Right lobe of liver (tissue), 6 donors: ENCODE measurements around the gene HTT-AS. TPM values are rescaled to one million over a fixed set of nuclear protein-coding genes. Genes with fewer than 3 reads are reported as not detected.
"Not testable (repeated sequence)": the region's sequence is repeated elsewhere in the genome, so short reads cannot be mapped to it uniquely, and the experiment has no call there.

Source experiments
- ATAC-seq, 4 donors: fragments of 200-7000 bp; cut with Tn5 transposase; one replicate each; pipeline ENCODE4 v1.9.1; 2020; ENCODE audit warnings: mild to moderate bottlenecking in 4 of 4, moderate library complexity in 4 of 4
- DNase-seq, 3 donors: peaks; one replicate each; pipeline ENCODE4 v3.0.0-alpha.2; 2020
- H3K27ac ChIP-seq, 3 donors: fragments of 200-600 bp; one replicate each; pipeline ENCODE4 v1.8.0; 2022
- H3K27me3 ChIP-seq, 2 donors: fragments of 200-600 bp; one replicate each; pipeline ENCODE4 v1.8.0; 2022
- H3K36me3 ChIP-seq, 4 donors: fragments of 200-600 bp; sonication (generic) in 1 of 4; one replicate each; pipeline versions ENCODE4 v1.5.1 to v1.8.0; 2017 to 2022; ENCODE audit warnings: control low read depth in 1 of 4
- H3K4me1 ChIP-seq, 4 donors: fragments of 200-600 bp; sonication (generic) in 1 of 4; one replicate each; pipeline versions ENCODE4 v1.5.1 to v1.8.0; 2017 to 2022; ENCODE audit warnings: control low read depth in 1 of 4
- H3K4me3 ChIP-seq, 3 donors: fragments of 200-600 bp; one replicate each; pipeline ENCODE4 v1.8.0; 2022
- H3K9me3 ChIP-seq, 4 donors: fragments of 200-600 bp; sonication (generic) in 1 of 4; one replicate each; pipeline versions ENCODE4 v1.5.1 to v1.8.0; 2017 to 2022; ENCODE audit warnings: control low read depth in 1 of 4
- CTCF ChIP-seq, 4 donors: fragments of 200-600 bp in 3 of 4; fragments of 450-650 bp in 1 of 4; IDR thresholded peaks; one replicate each; pipeline versions ENCODE4 v1.5.1 to v1.8.0; 2016 to 2022; ENCODE audit warnings: antibody characterized with exemption in 4 of 4, mild to moderate bottlenecking in 2 of 4
- POLR2A ChIP-seq: fragments of 450-650 bp; IDR thresholded peaks from one replicate; pipeline ENCODE4 v1.6.1; 2017; ENCODE audit warnings: antibody characterized with exemption, mild to moderate bottlenecking
- WGBS: methylation state at CpG from one replicate; pipeline ENCODE4 v1.1.6; 2018; ENCODE audit warnings: low coverage, low lambda C conversion rate; ENCODE audit not compliant: insufficient coverage; ENCODE audit errors: missing lambda C conversion rate; 5-methylcytosine and 5-hydroxymethylcytosine counted together
- intact Hi-C, 2 donors: fragments of 100-400 bp; cut with DNase I; formaldehyde crosslinking; loops; one replicate each; pipeline versions ENCODE4 v1.11.2 to v1.14.1; 2022
- total RNA-seq, 6 experiments: library from RNA; depleted of rRNA in 2 of 6; stranded (reverse); fragments of >200 nt in 2 of 6; fragmentation: NEBNext Ultra II Directional in 3 of 6; extraction: Animal tissue kit (Norgen Biotek cat#: 25700) in 3 of 6; gene quantifications; one replicate each; pipeline versions ENCODE4 v1.1.0 to v1.2.4, GENCODE V29; 2016 to 2023
- donor health status: DM: no; HTN: yes; CAD: no.
- donor health status: DM: no; HTN: no; CAD: no.
- donor health status: DM: no; HTN: no; CAD: no.
- donor health status: DM: no; HTN: yes; CAD: no.
- donor health status: DM: no; HTN: yes; CAD: no.

HTT-AS gene
- total RNA-seq, 6 experiments from 2014 or later: not detected

GRCh38 chr4:3060946-3061345 is 13.4 kb downstream of the HTT-AS start:
- no peak overlapping the region for H3K27ac ChIP-seq
- H3K27me3 ChIP-seq: no peaks in the 10 kb centered on the region
- no peaks in the 10 kb centered on the region for H3K36me3 ChIP-seq
- H3K4me1 ChIP-seq: no peaks in the 10 kb centered on the region
- WGBS: 83% methylated on average over 6 of the region's 6 CpGs
- no peak for DNase-seq
- no peaks in the 10 kb centered on the region for H3K9me3 ChIP-seq
- TF ChIP-seq POLR2A (no peak), CTCF (IDR thresholded peaks at IDR 0.05) (no peak)
- intact Hi-C loops: no loop called here
- no peak overlapping the region for H3K4me3 ChIP-seq
- no peak for ATAC-seq

GRCh38 chr4:3059943-3060342 is 14.4 kb downstream of the HTT-AS start:
- WGBS: 81% methylated on average over 5 of the region's 6 CpGs
- no peaks in the 10 kb centered on the region for H3K9me3 ChIP-seq
- H3K36me3 ChIP-seq: no peaks in the 10 kb centered on the region
- H3K27me3 ChIP-seq: no peaks in the 10 kb centered on the region
- H3K4me1 ChIP-seq: no peaks in the 10 kb centered on the region
- DNase-seq (no peak), ATAC-seq (no peak)
- intact Hi-C loops: no loop called here
- no peak overlapping the region for H3K4me3 ChIP-seq
- TF ChIP-seq POLR2A (no peak), CTCF (IDR thresholded peaks at IDR 0.05) (no peak)
- H3K27ac ChIP-seq: no peak overlapping the region

GRCh38 chr4:3054169-3054759 is 20.1 kb downstream of the HTT-AS start:
- DNase-seq (no peak), ATAC-seq (no peak)
- no peaks in the 10 kb centered on the region for H3K4me1 ChIP-seq
- no peak overlapping the region for H3K4me3 ChIP-seq
- TF ChIP-seq POLR2A: no peak
- TF ChIP-seq CTCF (IDR thresholded peaks at IDR 0.05): no peak
- no peaks in the 10 kb centered on the region for H3K27me3 ChIP-seq
- H3K36me3 ChIP-seq: no peaks in the 10 kb centered on the region
- H3K9me3 ChIP-seq: no peaks in the 10 kb centered on the region
- intact Hi-C loops: no loop called here
- 89% methylated on average over 2 of the region's 2 CpGs for WGBS
- no peak overlapping the region for H3K27ac ChIP-seq

GRCh38 chr4:3051141-3051897 is 23.0 kb downstream of the HTT-AS start:
- intact Hi-C loops, H3K4me1 ChIP-seq, H3K4me3 ChIP-seq, H3K27me3 ChIP-seq, H3K9me3 ChIP-seq, H3K27ac ChIP-seq, DNase-seq, ATAC-seq, H3K36me3 ChIP-seq: not testable (repeated sequence)
- 86% methylated on average over 7 of the region's 12 CpGs for WGBS

DNA sequence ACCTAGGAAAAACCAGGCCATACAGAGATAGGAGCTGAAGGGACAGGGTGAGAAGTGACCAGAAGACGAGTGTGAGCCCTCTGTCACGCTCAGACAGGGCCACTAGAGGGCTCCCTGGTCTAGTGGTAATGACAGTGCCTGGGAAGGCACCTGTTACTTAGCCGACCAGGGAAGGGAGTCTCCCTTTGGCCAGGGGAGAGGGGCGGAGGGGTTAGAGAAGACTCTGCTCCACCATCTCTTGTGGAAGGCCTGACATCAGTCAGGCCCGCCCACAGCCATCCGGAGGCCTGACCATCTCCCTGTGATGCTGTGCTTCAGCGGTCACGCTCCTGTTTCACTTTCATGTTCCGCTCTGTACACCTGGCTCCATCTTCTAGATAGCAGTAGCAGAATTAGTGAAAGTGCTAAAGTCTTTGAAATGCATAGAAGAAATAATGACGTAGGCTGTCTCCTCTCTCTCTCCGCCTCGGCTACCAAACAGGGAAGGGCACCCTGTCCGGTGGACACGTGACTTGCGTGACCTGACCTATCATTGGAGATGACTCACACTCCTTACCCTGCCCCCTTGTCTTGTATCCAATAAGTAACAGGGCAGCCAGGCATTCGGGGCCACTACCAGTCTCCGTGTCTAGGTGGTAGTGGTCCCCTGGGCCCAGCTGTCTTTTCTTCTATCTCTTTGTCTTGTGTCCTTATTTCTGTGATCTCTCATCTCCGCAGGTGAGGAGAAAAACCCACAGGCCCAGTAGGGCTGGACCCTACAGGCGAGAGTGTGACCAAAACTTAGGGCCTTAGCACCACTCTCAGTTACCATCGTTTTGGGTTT is 26.7 kb downstream of the HTT-AS start:
- no peaks in the 10 kb centered on the region for H3K27me3 ChIP-seq

More for the DNA sequence above, 26.7 kb downstream of the HTT-AS start:
- no peaks in the 10 kb centered on the region for H3K36me3 ChIP-seq
- TF ChIP-seq CTCF (IDR thresholded peaks at IDR 0.05) (peak; percentile 70 to 84 (median 80)), POLR2A (no peak)
- DNase-seq (peak; percentile 68 to 75 (median 73)), ATAC-seq (peak; percentile 82 to 90 (median 88))
- H3K4me3 ChIP-seq: peak overlapping the region; percentile 30 to 51 (median 46)
- no peaks in the 10 kb centered on the region for H3K9me3 ChIP-seq
- WGBS: 32% methylated on average over 8 of the region's 20 CpGs
- intact Hi-C loops: no loop called here
- no peaks in the 10 kb centered on the region for H3K4me1 ChIP-seq
- H3K27ac ChIP-seq: no peak overlapping the region
